Esophagus muscularis mucosa (tissue), 4 donors: ENCODE data around the gene CMTM4.

Experiments used
- CTCF ChIP-seq, 3 experiments: fragments of 200-600 bp in 2 of 3; fragments of 450-650 bp in 1 of 3; sonication (generic) in 2 of 3; IDR thresholded peaks; one replicate each; pipeline ENCODE4 v1.5.1; 2017 to 2019; ENCODE audit warnings: antibody characterized with exemption in 3 of 3, mild to moderate bottlenecking in 2 of 3, moderate library complexity in 1 of 3
- EP300 ChIP-seq: sonication (generic); formaldehyde crosslinking; IDR thresholded peaks from one replicate; pipeline ENCODE4 v1.6.1; 2017; ENCODE audit warnings: antibody characterized with exemption
- POLR2A ChIP-seq: fragments of 450-650 bp; IDR thresholded peaks from one replicate; pipeline ENCODE4 v1.6.1; 2017; ENCODE audit warnings: antibody characterized with exemption, moderate library complexity, mild to moderate bottlenecking, low read depth
- POLR2AphosphoS5 ChIP-seq, 2 donors: sonication (generic); formaldehyde crosslinking; IDR thresholded peaks; one replicate each; pipeline ENCODE4 v1.6.1; 2017; ENCODE audit warnings: antibody characterized with exemption in 2 of 2

- TF ChIP-seq CTCF (IDR thresholded peaks at IDR 0.05) (no peak), POLR2A (no peak), EP300 (no peak), POLR2AphosphoS5 (IDR thresholded peaks at IDR 0.05) (peak; percentile 73)
Observed at GRCh38 chr16:66741169-66741900, 44.8 kb upstream of the CMTM4 start.
